Fibroblast of pulmonary artery (primary cell): ENCODE measurements around the gene ITPR1.

Experiments used
- DNase-seq: peaks from one replicate; pipeline ENCODE4 v3.0.0-alpha.2; 2010; ENCODE audit warnings: low read depth
- H3K4me3 ChIP-seq: replicated peaks from 2 replicates; pipeline ENCODE4 v1.5.1; 2011; ENCODE audit warnings: low read depth, mild to moderate bottlenecking, control low read depth, low read length, moderate library complexity
- TF ChIP-seq, protein P1 (sequence below): IDR thresholded peaks from 2 replicates; pipeline ENCODE4 v1.5.1; 2011; ENCODE audit warnings: mild to moderate bottlenecking, control low read depth, low read length, inconsistent platforms; ENCODE audit errors: missing control alignments

ITPR1 gene

DNA sequence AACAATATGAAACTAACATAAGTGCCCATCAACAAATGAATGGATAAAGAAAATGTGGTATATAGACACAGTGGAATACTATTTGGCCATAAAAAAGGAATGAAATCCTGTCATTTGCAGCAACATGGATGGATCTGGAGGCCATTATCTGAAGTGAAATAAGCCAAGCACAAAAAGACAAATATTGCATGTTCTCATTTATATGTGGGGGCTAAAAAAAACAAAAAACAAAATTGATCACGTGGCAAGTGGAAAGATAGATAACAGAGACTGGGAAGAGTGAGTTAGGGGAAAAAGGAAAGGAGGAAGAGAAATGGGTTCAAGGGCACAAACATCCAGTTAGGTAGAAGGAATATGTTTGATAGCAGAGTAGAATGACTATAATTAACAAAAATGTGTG lies 330.2 kb downstream of the ITPR1 start:
- TF ChIP-seq, protein P1, sequence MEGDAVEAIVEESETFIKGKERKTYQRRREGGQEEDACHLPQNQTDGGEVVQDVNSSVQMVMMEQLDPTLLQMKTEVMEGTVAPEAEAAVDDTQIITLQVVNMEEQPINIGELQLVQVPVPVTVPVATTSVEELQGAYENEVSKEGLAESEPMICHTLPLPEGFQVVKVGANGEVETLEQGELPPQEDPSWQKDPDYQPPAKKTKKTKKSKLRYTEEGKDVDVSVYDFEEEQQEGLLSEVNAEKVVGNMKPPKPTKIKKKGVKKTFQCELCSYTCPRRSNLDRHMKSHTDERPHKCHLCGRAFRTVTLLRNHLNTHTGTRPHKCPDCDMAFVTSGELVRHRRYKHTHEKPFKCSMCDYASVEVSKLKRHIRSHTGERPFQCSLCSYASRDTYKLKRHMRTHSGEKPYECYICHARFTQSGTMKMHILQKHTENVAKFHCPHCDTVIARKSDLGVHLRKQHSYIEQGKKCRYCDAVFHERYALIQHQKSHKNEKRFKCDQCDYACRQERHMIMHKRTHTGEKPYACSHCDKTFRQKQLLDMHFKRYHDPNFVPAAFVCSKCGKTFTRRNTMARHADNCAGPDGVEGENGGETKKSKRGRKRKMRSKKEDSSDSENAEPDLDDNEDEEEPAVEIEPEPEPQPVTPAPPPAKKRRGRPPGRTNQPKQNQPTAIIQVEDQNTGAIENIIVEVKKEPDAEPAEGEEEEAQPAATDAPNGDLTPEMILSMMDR, result no peak
- H3K4me3 ChIP-seq, result no peak overlapping the region
- DNase-seq, result no peak

DNA sequence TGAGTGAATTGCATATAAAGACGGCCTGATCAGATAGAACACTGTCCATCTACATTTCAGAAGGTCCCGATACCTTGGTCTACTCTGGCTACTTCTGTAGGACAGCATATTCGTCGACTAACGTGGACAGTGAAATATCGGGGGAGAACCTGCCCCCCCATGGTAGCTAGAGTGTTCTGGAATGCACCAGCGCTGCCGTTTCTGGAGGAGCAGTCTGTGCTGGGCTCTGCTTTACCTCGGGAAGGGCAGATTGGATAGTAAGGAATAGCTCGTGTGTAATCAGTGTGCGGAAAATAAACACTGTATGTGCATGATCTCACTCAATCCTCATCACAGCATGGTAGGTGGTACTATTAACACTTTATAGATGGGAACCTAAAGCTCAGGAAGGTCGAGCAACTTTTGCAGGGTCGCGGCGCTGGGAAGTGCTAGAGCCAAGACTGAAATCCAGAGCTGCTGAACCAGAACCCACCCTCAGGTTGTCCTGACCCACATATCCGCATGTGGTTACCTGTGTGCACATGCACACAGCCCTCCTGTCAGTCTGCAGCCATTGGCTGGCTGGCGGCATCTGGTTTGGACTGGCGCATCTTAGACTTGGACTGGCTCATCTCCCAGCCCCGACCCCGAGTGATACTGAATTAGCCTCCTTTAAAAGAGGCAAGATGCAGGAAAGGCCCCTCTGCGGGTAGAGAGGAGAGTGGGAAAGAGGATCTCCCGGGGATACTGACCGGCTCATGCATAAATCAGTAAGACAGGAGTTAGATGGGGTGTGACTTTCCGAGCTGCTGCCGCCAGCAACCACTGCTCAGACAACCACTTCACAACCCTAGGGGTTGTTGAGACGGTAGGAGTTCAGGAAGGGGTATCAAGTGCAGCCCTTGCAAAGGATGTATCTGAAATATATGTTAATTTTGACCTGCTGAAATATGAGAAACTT lies 331.1 kb downstream of the ITPR1 start:
- H3K4me3 ChIP-seq, result no peak overlapping the region
- DNase-seq, result no peak
- TF ChIP-seq, protein P1, result no peak

DNA sequence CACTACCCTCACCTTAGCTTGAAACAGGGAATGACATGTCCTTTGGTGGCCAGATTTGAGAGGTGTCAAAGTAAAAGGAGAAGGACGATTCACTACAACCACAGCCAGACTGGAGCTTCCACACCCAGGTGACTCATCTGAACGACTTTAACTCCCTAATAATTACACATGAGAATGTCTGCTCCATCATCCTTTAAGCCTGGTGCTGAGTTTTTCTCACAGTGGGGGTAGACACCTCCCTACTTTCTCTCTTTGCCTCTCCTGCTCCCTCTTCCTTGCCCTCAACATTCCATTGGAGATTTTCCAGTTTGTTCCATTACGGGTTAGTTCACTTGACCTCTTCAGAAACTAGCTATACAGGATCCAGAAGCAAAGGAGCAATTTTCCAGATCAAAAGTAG lies 331.8 kb downstream of the ITPR1 start:
- H3K4me3 ChIP-seq, result no peak overlapping the region
- peak; percentile 56 for DNase-seq
- TF ChIP-seq, protein P1, result no peak

DNA sequence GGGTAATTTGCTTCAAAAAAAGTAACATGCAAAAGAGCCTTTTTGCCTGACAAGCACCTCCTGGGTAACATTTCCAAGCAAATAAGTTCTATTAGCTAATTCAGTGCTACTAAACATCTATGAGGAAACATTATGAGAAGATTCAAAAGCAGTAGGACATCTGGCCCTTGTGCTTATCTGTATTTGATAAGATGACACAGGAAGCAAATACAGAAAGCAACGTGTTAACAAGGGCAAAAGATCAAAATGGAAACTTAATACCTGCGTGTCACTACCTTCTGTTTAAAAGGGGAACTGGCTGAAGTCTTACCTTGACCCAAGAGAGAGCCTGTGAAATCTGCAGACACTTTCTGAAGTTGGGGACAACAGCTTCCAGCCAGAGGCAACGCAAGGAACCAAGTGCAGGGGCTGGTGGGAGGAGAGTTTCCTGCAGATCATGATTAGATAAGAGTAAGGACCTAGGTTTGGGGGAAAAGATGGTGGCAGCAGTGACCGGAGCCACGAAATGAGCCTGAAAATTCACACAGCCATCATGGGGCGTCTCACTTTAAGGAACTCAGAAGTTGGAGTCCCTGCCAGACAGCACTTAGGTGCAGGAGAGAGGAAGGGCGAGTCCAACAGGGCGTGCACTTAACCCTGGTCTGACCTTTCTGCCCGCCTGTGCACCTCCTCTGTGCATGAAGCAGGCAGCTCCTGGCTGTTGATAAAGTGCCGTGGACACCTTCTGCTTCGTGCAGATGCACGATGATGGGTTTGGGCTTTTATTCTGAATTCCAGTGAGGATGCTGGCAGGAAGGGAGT lies 332.5 kb downstream of the ITPR1 start:
- H3K4me3 ChIP-seq, result no peak overlapping the region
- DNase-seq, result no peak
- TF ChIP-seq, protein P1, result no peak

DNA sequence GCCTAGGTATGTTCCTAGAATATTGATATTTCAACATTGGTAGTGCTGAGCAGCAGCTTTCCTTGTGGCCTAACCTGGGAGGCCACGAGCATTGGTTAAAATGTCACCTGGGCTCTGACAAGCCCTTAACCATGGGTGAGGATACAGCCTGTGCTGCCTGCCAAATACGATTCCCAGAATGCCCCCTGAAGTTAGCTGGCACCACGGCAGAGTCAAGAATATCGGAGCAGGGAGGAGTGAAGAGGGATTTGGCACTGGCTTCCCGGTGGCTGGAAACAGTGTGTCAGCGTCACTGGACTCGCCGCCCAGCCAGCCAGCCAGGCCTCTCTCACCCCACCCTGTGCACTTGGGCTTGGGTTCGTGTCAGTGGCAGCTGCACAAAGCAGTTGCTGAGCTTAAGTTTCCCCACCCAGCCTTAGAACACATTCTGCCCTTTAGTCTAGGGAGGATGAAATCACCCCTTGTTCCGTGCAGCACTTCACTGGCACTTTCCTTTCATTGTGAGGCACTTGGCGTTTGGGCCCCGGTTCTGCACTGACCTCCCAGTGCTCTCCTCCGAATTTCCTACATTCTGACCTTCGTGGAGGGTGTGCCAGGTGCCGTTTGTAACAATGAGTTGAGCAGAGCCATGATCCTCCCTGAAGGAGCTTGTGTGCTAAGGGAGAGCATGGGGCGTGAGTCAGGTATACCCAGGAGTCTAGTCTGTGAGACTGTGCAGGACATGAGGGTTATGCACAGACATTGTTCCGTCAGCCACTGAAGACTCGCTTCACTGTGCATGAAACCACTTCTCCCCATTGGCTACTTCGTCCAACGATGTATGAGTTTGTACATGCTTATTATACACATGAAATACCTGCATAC lies 333.3 kb downstream of the ITPR1 start:
- H3K4me3 ChIP-seq, result no peak overlapping the region
- peak; percentile 23 for DNase-seq
- TF ChIP-seq, protein P1, result no peak

DNA sequence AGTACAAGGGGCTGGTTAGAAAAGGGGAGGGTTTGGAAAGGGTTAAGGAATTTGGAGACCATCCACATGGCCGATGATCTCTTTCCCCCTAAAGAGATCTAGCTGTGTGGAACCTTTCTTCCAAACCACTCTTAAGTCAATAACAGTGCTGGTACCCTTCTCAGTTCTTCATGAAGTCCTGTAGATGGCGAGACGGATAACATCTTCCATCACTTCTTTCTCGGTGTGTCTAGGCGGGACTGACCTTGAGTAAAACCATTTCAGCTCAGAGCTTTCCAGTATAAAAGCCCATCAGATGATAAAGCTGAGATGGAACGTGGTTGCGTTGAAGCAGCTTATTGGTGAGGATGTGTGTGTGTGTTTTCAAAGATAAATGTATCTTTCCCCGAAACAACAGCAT lies 334.6 kb downstream of the ITPR1 start:
- TF ChIP-seq, protein P1, result no peak
- DNase-seq, result no peak
- no peak overlapping the region for H3K4me3 ChIP-seq
